Measurements from ENCODE around the gene BAIAP2.

DNA sequence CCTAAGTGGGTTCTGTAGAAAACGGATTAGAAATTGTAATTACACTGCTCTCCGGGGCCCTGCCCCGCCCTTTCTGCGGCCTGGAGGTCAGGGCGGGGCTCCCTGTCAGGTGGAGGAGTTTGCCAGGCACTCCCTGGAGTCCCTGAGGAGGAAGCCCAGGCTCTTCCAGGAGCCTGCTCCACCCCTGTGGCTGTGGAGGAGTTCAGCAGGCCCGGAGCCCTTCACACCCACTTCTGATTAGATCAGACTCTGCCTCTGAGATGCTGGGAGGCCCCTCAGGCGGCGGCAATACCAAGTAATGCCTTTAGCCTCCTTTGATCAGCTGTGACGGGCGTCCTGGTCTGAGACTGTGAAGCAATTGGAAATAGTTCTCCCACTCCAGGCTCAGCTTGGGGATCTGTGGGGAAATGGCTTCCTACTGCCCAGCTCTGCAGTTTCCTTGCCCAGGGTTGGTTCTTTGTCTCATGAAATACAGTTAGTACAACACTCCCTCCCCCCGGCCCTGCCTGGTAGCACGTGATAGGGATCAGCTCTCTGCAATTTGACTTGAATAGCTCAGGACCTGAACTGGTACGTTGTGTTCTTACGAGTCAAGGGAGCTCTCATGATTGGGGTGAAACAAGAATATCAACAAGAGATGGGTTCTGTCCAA is 22.3 kb downstream of the BAIAP2 start:
- TF ChIP-seq, protein P1, sequence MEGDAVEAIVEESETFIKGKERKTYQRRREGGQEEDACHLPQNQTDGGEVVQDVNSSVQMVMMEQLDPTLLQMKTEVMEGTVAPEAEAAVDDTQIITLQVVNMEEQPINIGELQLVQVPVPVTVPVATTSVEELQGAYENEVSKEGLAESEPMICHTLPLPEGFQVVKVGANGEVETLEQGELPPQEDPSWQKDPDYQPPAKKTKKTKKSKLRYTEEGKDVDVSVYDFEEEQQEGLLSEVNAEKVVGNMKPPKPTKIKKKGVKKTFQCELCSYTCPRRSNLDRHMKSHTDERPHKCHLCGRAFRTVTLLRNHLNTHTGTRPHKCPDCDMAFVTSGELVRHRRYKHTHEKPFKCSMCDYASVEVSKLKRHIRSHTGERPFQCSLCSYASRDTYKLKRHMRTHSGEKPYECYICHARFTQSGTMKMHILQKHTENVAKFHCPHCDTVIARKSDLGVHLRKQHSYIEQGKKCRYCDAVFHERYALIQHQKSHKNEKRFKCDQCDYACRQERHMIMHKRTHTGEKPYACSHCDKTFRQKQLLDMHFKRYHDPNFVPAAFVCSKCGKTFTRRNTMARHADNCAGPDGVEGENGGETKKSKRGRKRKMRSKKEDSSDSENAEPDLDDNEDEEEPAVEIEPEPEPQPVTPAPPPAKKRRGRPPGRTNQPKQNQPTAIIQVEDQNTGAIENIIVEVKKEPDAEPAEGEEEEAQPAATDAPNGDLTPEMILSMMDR (IDR thresholded peaks at IDR 0.05): peak in 2 of 6 experiments; percentile 16 to 30
- TF ChIP-seq POLR2A (IDR thresholded peaks at IDR 0.05) (peak in 1 of 4 donors; percentile 32), EP300 (IDR thresholded peaks at IDR 0.05) (peak in 2 of 4 donors; percentile 77 to 86), POLR2AphosphoS5 (IDR thresholded peaks at IDR 0.05) (peak; percentile 40 to 43)
